SK-N-SH (cell line): ENCODE results near the gene MROH2B.

Experiments
- CHD2 ChIP-seq: fragments of 150-350 bp; IDR thresholded peaks from 2 replicates; pipeline ENCODE4 v1.6.1; 2018; ENCODE audit warnings: low read length; ENCODE audit not compliant: partially characterized antibody
- CTCF ChIP-seq: fragments of 200-600 bp; sonication (generic); IDR thresholded peaks from 2 replicates; pipeline ENCODE4 v1.6.1; 2017; ENCODE audit warnings: antibody characterized with exemption, mild to moderate bottlenecking, moderate library complexity
- EZH2phosphoT487 ChIP-seq: fragments of 200-600 bp; sonication (generic); IDR thresholded peaks from 2 replicates; pipeline ENCODE4 v1.6.1; 2017; ENCODE audit warnings: low read depth, mixed run types, mild to moderate bottlenecking, antibody characterized with exemption, moderate library complexity, borderline replicate concordance
- FOXJ3 ChIP-seq: sonication (generic); formaldehyde crosslinking; IDR thresholded peaks from 2 replicates; pipeline ENCODE4 v1.5.1; 2020; ENCODE audit warnings: mild to moderate bottlenecking, missing genetic modification reagents
- IRF3 ChIP-seq: fragments of 150-350 bp; IDR thresholded peaks from 2 replicates; pipeline ENCODE4 v1.6.1; 2016; ENCODE audit warnings: mild to moderate bottlenecking, low read depth, low read length
- NRF1 ChIP-seq: IDR thresholded peaks from 2 replicates; pipeline ENCODE4 v1.6.1; 2012; ENCODE audit warnings: low read depth, mild to moderate bottlenecking, low read length
- POLR2AphosphoS5 ChIP-seq: IDR thresholded peaks from 2 replicates; pipeline ENCODE4 v1.6.1; 2012; ENCODE audit warnings: low read depth, low read length
- RFX5 ChIP-seq: IDR thresholded peaks from 2 replicates; pipeline ENCODE4 v1.6.1; 2012; ENCODE audit warnings: mild to moderate bottlenecking, improper control_type of control experiment, low read length
- USF1 ChIP-seq: IDR thresholded peaks from 2 replicates; pipeline ENCODE4 v1.4.0; 2012; ENCODE audit warnings: low read depth, borderline replicate concordance
- YY1 ChIP-seq: IDR thresholded peaks from 2 replicates; pipeline ENCODE4 v1.4.0; 2012; ENCODE audit warnings: low read depth, mild to moderate bottlenecking
- ZBTB33 ChIP-seq: IDR thresholded peaks from 2 replicates; pipeline ENCODE4 v1.4.0; 2012; ENCODE audit warnings: low read depth, borderline replicate concordance
- TF ChIP-seq, protein P1 (sequence below): IDR thresholded peaks from 2 replicates; pipeline ENCODE4; 2012
- TF ChIP-seq, protein P2 (sequence below): IDR thresholded peaks from 2 replicates; pipeline ENCODE4 v1.6.1; 2012; ENCODE audit warnings: mild to moderate bottlenecking, low read depth, low read length, moderate library complexity

DNA sequence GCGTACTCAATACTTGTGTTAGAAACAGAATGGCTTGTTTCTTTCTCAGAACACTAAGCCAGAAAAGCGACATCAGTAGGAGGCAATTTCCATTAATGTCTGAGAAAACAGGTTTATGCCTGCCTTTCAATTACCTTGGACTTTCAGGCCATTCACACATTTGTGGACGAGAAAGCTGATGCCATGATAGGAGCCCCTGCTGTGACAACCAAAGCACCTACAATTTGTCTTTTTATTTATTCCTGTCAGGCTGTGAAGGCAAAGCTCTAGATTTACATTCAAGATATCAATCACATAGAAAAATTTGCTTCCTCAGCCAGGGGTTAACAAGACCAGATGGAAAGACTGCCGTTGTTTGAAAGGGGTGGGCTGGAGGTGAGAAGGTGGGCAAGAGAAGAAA, 85.6 kb downstream of the MROH2B start:
- TF ChIP-seq POLR2AphosphoS5, result no peak
- TF ChIP-seq CTCF, result no peak
- no peak for TF ChIP-seq EZH2phosphoT487
- no peak for TF ChIP-seq YY1
- no peak for TF ChIP-seq IRF3
- no peak for TF ChIP-seq ZBTB33
- no peak for TF ChIP-seq USF1
- no peak for TF ChIP-seq CHD2
- TF ChIP-seq, protein P1, sequence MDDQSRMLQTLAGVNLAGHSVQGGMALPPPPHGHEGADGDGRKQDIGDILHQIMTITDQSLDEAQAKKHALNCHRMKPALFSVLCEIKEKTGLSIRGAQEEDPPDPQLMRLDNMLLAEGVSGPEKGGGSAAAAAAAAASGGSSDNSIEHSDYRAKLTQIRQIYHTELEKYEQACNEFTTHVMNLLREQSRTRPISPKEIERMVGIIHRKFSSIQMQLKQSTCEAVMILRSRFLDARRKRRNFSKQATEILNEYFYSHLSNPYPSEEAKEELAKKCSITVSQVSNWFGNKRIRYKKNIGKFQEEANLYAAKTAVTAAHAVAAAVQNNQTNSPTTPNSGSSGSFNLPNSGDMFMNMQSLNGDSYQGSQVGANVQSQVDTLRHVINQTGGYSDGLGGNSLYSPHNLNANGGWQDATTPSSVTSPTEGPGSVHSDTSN, result no peak
- TF ChIP-seq NRF1, result no peak
- TF ChIP-seq RFX5, result no peak
- TF ChIP-seq, protein P2, sequence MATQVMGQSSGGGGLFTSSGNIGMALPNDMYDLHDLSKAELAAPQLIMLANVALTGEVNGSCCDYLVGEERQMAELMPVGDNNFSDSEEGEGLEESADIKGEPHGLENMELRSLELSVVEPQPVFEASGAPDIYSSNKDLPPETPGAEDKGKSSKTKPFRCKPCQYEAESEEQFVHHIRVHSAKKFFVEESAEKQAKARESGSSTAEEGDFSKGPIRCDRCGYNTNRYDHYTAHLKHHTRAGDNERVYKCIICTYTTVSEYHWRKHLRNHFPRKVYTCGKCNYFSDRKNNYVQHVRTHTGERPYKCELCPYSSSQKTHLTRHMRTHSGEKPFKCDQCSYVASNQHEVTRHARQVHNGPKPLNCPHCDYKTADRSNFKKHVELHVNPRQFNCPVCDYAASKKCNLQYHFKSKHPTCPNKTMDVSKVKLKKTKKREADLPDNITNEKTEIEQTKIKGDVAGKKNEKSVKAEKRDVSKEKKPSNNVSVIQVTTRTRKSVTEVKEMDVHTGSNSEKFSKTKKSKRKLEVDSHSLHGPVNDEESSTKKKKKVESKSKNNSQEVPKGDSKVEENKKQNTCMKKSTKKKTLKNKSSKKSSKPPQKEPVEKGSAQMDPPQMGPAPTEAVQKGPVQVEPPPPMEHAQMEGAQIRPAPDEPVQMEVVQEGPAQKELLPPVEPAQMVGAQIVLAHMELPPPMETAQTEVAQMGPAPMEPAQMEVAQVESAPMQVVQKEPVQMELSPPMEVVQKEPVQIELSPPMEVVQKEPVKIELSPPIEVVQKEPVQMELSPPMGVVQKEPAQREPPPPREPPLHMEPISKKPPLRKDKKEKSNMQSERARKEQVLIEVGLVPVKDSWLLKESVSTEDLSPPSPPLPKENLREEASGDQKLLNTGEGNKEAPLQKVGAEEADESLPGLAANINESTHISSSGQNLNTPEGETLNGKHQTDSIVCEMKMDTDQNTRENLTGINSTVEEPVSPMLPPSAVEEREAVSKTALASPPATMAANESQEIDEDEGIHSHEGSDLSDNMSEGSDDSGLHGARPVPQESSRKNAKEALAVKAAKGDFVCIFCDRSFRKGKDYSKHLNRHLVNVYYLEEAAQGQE, result no peak
- no peak for TF ChIP-seq FOXJ3 (CRISPR knock-in tag)
